Activated CD4-positive, CD25-positive, alpha-beta regulatory T cell (primary cell): ENCODE results near the gene MSI1.
"Not testable (repeated sequence)": the region's sequence is repeated elsewhere in the genome, so short reads cannot be mapped to it uniquely, and the experiment has no call there.

ENCODE experiments used
- DNase-seq, 4 experiments: peaks; one replicate each; lab custom pipeline; 2025; lab: John Stamatoyannopoulos, UW

The MSI1 gene

DNA sequence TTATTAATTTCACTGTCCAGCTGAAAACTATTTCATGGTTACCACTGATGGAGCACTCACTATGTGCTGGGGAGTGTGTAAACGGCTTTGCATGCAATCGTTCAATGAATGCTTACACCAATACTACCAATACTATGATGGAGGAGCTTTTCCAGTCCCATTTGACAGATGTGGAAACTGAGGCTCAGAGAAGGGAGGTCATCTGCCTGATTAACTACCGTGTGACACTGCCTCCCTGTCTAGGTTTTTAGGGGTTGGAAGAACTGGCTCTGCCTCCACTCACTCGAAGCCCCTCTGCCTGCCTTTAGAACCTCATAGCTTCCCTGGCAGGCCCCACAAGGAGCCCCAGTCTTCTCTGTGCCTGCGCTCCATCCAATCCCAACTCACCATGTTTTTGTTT is 11.9 kb downstream of the MSI1 start:
- no peak for DNase-seq

DNA sequence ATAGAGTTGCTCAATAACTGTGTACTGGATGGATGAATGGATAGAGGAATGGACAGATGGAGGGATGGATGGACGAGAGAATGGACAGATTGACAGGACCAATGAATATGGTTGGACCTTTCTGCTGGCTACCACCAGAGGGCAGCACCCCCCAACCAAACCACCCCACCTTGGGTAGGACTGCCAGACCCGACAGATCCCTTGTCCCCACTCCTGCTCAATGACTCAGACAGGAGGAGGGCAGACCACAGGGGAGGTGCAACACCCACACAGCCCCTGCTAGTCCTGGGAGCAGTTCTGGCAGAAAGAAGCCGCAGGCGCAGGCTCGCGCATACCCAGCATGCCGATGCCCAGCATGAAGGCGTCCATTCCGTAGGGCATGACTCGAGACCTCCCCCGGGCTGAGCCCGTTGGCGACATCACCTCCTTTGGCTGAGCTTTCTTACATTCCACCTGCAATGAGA is 12.4 kb downstream of the MSI1 start:
- peak; percentile 40 to 69 (median 52) for DNase-seq

DNA sequence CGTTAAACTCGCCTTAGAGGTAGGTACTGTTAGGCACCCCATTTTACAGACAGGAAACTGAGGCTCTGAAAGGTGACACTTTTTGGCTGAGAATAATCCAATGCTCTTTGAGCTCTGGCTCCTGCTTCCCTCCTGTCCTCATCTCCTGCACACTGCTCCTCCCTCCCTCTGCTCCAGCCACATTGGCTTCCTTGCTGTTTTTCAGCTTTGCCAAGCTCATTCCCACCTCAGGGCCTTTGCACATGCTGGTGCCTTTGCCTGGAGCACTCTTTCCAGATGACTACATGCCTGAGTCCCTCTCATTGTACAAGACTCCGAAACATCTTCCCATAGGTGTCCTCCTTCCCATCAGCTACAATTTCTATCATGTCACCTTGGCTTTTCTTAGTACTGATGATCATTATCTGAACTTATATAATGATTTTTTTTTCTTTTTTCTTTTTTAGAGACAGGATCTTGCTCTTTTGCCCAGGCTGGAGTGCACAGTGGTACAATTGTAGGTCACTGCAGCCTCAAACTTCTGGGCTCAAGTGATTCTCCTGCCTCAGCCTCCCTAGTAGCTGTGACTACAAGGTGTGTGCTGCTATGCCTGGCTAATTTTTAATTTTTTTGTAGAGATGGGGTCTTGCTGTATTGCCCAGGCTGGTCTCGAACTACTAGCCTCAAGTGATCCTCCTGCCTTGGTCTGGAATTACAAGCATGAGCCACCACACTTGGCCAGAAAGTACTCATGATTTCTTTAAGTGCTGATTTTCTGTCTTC is 15.2 kb downstream of the MSI1 start:
- DNase-seq = no peak

DNA sequence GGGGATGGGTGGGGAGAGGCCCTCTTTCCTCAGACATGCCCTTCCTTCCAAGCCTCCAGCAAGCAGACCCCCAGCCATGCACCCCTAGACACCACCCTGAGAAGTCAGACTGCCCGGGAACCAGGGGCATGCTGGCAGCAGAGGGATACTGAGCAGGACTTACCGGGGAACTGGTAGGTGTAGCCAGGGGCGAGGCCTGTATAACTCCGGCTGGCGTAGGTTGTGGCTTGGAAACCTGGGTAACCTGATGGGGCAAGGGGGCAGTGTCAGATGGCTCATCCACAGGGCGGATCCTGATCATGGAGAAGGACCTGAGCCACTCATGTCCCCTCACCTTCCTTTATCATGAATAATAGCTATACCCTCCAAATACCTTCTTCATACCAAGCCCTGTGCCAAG is 15.8 kb downstream of the MSI1 start:
- DNase-seq = no peak

DNA sequence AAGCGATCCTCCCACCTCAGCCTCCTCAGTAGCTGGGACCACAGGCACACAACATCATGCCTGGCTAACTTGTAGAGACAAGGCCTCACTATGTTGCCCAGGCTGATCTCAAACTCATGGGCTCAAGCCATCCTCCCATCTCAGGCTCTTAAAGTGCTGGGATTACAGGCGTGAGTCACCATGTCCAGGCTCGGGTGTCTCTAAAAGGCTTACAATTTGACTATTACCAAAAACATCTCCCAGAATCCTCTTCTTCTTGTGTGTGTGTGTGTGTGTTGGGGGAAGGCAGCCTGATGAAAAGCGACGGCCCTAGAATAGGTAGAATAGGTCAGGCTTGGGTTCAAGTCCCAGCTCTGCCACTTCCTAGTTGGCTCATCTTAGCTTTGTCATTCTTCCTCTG is 16.8 kb downstream of the MSI1 start:
- DNase-seq = no peak

DNA sequence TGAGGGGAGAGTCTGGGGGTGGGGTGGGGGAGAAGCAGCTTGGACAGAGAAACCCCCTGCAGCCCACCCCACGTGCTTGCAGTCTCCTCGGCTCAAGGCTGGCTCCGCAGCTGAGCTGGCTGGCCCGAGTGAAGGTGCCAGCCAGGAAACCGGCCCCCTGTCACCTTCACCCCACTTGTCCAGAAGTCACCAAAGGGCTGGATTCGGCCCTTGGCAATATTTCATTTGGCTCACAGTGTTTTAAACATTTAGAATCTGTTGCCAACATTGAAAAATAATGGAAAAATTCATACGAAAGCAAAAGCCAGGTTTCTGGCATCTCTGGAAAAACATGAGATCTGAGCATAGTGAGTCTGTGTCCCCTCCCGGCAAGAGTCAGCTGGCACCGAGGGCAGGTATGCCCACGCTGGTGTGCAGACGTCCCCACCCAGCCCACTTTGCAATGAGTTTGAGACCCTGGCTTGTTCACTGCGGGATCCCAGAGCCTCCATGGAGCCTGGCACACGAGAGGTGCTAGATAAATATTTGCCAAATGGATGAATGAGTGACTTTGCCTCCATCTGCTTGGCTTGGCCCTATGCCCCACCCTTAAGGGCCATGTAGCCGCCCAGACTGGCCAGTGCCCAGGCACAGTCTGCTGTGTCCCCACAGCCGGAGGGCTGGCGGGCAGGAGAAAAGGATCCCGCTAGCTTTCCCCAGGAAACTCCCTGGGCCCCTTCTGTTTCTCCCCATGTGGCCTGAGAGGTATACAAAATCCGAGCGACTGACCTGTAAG is 18.2 kb downstream of the MSI1 start:
- no peak for DNase-seq

DNA sequence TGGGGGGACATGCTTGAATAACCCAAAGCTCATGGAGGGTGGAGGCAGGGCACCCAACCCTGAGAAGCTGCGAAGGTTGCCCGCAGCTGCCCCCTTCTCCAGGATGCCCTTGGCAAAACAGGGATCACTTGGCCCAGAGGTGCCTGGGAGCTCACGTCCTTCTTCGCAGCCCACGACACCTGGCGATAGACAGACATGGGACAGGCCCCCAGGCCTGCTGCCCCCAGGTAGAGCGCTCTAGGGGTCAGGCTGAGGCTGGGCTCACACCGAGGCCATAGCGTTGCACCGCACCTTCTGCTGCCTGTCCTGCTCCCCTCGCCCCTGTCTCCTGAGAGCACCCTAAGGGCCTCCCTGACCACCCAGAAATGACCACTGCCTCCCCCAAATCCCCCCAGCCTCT is 21.2 kb downstream of the MSI1 start:
- no peak for DNase-seq

DNA sequence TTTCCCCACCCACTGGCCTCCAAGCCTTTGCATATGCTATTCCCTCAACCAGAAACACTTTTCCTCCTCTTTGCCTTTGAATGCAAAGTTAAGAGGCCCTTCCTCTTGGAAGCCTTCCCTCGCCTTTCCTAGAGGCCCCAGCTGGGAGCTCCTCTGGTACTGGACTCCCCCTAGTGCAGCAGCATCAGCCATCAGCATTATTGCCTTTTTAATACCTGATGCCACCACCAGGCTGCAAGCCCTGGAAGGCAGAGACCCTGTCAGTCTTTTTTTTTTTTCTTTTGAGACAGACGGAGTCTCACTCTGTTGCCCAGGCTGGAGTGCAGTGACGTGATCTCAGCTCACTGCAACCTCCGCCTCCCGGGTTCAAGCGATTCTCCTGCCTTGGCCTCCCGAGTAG is 22.3 kb downstream of the MSI1 start:
- DNase-seq = no peak

DNA sequence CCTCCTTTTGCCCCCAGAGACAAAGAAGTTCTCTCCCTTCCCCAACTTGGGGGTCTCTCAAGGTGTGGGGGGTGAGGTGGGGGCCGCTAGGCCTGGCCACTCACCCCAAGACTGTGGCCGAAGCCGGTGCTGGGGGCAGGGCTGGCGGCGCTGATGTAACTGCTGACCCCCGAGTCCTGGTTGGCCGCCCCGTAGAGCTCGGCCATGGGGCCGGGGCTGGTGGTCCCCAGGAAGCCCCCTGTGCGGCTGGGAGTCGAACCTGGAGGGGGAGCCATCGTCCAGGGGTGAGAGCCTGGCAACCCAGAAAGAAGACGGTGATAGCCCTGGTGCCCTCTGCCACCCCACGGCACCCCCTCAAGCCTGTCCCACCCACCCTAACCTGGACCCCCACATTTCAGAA is 22.9 kb downstream of the MSI1 start:
- DNase-seq = no peak

DNA sequence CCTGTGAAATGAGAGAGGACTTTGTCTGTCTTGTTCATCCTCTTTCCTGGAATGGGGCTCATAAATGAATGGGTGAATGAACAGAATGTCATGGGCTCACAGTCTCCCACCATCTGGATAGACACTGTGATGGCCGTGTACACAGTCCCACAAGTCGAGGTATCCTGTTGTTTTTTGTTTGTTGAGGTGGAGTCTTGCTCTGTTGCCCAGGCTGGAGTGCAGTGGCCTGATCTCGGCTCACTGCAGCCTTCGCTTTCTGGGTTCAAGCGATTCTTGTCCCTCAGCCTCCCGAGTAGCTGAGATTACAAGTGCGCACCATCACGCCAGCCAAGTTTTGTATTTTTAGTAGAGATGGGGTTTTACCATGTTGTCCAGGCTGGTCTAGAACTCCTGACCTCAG is 25.3 kb downstream of the MSI1 start:
- DNase-seq = no peak

DNA sequence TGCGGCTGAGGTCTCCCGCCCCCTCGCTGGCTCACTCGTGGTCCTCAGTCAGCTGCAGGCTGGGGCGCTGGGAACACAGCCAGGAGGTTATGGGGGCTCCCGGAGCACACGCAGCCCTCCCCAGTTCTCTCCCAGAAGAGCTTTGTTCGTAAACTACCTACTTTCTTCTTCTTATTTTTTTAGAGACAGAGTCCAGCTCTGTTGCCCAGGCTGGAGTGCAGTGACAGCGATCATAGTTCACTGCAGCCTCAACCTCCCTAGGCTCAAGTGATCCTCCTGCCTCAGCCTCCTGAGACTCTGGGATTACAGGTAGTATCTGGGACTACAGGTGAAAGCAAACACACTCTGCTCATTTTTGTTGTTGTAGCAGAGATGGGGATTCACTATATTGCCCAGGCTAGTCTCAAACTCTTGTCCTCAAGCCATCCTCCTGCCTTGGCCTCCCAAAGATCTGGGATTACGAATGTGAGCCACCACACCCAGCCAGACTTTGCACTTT is 25.9 kb downstream of the MSI1 start:
- no peak for DNase-seq

DNA sequence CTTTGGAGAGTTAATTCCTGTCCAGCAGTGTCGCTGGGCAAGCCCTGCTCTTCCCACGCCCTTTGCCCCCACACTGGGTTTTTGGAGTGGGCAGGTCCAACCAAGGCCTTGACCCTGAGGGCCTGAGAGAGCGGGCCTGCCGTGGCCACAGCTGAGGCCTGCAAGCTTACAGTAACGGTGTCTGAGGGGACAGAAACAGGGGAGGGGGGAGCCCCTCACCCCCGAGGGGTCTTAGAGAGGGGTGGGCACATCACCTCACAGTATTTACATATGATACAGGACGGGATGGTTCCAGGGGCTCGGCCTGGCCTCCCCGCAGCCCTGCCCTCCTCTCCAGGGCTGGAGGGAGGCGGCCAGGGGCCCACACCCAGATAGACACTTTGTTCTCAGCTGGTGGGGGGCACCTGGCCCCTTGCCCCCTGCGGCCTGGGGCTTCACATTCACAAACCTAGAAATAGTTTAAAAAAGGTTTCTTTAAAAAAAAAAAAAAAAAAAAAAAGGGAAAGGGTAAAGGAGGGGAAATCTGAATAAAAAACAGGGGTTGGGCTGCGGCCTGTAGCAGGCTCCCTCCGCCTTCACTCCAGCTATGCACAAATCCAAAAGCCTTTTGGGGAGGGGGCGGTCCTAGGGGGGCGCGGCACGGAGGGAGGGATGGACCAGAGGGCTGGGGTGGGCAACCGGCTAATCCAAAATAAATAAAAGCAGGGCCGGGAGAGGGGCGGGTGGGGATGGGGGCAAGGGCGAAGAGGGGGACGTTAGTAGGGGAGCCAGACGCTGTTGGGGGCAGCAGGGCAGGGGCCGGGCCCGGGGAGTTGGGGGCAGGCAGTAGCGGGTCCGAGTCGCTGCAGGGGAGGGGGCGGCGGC is 26.6 kb downstream of the MSI1 start:
- DNase-seq = no peak

DNA sequence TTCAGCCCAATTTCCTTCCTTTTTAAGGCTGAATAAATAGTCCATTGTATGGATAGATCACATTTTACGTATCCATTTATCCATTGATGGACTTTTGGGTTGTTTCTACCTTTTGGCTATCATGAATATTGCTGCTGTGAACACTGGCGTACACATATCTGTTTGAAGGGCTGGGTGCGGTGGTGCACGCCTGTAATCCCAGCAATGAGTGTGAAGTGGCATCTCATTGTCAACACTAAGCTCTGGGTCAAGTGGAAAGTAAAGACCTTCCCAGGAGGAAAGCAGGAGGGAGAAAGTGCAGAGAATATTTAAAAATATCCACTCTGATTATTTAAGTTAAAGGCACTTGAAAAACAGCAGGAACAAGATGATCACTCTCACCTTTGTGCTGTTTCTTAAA is 29.7 kb downstream of the MSI1 start:
- no peak for DNase-seq

DNA sequence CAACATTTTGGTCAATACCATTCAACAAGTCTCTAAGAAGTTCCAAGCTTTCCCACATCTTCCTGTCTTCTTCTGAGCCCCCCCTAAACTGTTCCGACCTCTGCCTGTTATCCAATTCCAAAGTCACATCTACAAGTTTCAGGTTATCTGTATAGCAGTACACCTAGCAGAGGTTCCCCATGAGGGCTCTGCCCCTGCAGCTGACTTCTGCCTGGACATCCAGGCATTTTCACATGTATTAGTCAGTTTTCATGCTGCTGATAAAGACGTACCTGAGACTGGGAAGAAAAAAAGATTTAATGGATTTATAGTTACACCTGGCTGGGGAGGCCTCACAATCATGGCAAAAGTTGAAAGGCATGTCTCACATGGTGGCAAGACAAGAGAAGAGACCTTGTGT is 31.2 kb downstream of the MSI1 start:
- DNase-seq = no peak

DNA sequence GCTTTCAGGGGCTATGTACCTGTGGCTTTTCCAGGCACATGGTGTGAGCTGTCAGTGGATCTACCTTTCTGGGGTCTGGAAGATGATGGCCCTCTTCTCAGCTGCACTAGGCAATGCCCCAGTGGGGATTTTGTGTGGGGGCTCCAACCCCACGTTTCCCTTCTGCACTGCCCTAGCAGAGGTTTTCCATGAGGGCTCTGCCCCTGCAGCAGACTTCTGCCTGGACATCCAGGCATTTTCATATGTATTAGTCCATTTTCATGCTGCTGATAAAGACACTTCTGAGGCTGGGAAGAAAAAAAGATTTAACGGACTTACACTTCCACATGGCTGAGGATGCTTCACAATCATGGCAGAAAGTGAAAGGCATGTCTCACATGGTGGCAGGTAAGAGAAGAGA is 32.6 kb downstream of the MSI1 start:
- DNase-seq = not testable (repeated sequence)

DNA sequence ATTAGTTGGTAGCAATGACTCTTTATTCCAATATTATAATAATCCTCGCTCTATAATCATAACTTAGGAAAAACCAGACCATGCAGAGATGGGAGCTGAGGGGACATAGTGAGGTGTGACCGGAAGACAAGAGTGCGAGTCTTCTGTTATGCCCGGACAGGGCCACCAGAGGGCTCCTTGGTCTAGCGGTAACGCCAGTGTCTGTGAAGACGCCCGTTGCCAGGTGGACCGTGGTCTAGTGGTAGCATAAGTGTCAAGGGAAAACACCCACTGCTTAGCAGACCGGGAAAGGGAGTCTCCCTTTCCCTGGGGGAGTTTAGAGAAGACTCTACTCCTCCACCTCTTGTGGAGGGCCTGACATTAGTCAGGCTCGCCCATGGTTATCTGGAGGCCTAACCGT is 33.5 kb downstream of the MSI1 start:
- not testable (repeated sequence) for DNase-seq

DNA sequence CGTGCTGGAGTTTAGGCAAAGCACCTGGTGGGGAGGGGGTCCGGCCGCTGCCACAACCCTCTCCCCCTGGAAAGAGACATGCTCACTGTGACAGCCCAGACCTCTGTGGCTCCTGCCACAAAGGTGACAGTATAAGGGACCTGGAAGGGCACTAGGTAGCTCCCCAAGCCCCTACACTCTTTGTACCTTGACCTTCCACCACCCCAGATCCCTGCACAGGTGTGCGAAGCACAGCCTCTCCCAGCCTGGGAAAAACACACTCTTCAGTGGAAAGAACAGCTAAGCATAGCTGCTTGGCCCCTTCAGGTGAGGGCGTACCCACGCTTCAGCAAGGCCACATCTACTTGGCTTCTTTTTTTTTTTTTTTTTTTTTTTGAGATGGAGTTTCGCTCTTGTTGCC is 36.4 kb downstream of the MSI1 start:
- DNase-seq = no peak

DNA sequence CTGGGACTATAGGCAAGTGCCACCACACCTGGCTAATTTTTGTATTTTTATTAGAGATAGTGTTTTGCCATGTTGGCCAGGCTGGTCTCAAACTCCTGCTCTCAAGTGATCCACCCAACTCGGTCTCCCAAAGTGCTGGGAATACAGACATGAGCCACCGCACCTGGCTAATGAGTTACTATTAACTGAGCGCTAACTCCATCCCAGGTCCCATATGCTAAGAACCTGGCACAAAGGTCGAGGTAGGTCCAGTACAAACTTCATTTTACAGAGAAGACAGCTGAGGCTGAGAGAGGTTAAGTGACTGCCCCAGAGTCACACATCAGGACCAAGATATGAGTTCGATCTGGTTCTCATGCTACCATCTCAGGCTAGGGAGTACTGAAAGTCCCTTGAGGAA is 36.9 kb downstream of the MSI1 start:
- no peak for DNase-seq

DNA sequence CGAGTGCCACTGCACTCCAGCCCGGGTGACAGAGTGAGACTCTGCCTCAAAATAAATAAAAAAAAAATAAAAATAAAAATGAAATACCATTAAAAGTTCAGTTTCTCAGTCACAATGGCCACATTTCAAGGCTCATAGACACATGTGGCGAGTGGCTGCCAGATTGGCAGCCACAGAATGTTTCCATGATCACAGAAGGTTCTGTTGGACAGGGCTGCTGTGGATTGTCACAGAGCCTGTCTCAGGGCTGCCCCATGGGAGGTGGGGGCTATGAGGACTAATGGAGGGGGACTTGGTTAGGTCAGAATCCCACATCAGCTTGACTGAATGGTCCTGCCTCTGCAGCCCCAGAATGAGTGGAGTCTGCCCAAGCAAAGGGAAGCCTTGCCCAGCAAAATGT is 37.6 kb downstream of the MSI1 start:
- no peak for DNase-seq

DNA sequence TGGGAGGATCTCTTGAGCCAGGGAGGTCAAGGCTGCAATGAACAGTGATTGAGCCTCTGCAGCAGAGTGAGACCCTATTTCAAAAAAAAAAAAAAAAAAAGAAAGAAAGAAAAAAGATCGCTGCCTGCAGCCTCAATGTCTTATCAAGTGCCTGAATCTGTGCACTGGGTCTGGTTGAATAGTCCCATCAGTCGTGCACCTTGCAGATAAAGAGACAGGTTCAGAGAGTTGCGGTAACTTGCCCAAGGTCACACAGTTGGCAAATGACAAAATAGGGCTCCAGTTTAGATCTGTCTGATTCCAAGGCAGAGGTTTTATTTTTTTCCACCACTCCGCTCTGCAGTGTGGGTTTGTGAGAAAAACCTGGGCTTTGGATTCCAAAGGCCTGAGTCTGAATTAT is 40.7 kb downstream of the MSI1 start:
- no peak for DNase-seq

DNA sequence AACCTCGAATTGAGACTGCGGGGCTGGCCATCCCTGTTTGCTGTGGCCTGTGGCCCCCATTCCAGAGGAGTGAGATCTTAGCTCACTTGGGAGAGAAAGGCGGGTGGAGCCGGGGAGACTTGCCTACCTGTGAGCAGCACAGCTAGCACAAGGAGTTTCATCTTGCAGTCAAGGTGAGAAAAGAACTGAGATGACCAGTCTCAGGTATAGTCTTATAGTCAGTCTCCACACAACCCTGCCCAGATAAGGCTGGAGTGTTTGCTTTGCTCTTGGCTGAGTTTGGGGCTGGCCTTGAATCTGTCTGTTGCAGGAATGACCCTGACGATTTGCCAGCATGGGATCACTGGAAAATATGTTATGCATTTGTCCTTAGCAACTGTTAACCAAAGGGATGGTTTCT is 41.4 kb downstream of the MSI1 start, which contains the start of gene PLA2G1B:
Gene PLA2G1B, minus strand, starts transcription at position 187 of the 400 bp plus-strand sequence. Its CDS starts 26 bp downstream, at position 161.
- DNase-seq = no peak

DNA sequence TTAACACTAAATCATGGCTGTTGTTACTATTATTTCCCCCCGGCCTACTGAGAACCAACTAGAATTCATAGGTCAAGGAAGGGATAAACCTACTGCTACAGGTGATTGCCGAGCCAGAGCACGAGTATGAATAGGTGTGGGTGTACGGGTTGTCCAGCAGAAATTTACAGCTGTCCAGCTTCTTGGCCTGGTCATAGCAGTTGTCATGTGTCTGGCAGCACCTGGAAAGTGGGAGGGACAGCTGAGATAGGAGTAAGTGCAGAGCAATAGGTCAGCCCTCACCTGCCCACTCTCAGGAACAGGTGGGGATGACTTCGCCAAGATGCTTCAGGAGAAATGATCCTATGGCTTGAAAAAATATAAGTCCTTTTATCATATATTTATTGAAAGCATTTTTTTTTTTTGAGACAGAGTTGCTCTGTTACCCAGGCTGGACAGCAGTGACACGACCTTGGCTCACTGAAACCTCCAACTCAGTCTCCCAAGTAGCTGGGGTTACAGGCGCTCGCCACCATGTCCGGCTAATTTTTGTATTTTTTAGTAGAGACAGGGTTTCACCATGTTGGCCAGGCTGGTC is 44.0 kb downstream of the MSI1 start:
- no peak for DNase-seq
